HUDEP-2 (cell line): ENCODE data around the gene TMEM203.

Experiments used
- DNase-seq, 76 experiments: peaks; one replicate each; lab custom pipeline; 2025; ENCODE audit not compliant: unreplicated experiment in 76 of 76; lab: John Stamatoyannopoulos, UW

Gene TMEM203, protein sequence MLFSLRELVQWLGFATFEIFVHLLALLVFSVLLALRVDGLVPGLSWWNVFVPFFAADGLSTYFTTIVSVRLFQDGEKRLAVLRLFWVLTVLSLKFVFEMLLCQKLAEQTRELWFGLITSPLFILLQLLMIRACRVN

DNA sequence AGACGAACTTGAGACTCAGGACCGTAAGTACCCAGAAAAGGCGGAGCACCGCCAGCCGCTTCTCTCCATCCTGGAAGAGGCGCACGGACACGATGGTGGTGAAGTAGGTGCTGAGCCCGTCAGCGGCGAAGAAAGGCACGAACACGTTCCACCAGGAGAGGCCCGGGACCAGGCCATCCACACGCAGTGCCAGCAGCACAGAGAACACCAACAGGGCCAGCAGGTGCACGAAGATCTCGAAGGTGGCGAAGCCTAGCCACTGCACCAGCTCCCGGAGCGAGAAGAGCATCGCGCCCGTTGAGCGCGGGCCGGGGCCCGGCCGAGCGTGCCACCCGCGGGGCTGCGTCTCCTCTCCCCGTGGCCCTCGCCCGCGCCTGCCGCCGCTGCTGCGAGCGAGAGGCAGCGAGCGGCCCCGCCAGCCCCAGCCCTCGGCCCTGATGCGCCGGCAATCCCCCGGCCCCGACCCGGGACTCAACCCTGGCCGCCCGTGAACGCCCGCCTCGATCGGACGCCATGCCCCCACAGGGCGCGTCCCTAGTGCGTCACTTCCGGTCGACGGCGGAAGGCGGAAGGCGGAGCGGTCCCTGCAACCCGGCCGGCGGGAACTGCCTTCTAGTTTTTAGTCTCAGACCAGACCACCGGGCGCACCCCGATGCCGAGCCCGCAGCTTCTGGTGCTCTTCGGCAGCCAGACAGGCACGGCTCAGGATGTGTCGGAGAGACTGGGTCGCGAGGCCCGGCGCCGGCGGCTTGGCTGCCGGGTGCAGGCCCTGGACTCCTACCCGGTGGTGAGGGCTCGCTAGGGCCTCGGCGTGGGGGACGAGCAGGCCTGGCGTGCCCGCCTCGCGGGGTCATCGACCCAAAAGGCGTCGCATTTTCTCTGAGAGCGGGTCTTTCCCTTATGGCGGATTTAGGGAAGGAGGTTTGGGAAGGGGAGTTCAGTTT lies at the start of gene TMEM203, which contains the start of gene NDOR1:
Gene TMEM203, minus strand, starts transcription at position 523 of the 944 bp plus-strand sequence. Its CDS starts 234 bp downstream, at position 289.
Gene NDOR1, plus strand, starts transcription at position 575 of the 944 bp plus-strand sequence. Its CDS starts 78 bp downstream, at position 653.
- DNase-seq, result peak in 73 of 76 experiments; percentile 15 to 90 (median 71)

DNA sequence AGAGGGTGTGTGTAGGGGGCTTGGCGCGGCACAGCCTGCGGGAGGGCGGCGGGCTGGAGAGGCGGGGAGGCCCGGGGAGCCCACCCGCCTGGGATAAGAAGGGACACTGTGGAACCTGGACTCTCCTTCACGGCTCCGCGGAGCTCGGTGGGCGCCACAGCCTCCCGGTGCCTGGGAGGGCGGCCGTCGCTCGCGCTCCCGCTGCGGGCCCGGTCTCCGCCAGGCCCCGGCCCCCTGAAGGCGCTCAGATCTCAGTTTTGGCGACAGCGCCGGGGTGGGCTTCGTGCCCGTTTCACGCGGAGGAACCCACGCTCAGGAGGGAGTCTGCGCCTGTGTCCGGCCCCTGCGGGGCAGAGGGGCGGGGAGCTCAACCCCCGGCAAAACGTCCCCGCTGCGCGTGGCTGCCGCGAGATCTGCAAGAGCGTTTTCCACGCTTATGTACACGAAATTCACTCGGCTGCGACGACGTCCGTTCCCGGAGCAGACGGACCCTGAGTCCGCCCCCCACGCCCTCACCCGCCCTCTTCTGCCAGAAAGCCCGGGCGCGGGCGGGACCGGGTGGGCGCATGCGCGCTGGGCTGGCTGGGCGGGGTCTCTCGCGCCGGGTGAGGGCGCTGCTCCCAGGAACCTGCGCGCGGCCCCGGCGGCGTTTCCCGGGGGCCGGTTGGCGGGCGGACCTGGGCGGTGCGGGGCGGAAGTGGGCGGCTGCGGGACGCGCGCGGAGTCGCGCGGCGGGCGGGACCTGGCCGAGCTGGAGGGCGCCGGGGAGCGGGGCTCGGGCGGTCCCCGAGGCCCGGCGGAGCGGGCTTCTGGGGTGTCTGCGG lies 49.4 kb upstream of the TMEM203 start, which contains the start of gene NELFB:
Gene NELFB, plus strand, starts transcription at position 704 of the 824 bp plus-strand sequence.
- DNase-seq, result peak in 73 of 76 experiments; percentile 15 to 96 (median 88)

DNA sequence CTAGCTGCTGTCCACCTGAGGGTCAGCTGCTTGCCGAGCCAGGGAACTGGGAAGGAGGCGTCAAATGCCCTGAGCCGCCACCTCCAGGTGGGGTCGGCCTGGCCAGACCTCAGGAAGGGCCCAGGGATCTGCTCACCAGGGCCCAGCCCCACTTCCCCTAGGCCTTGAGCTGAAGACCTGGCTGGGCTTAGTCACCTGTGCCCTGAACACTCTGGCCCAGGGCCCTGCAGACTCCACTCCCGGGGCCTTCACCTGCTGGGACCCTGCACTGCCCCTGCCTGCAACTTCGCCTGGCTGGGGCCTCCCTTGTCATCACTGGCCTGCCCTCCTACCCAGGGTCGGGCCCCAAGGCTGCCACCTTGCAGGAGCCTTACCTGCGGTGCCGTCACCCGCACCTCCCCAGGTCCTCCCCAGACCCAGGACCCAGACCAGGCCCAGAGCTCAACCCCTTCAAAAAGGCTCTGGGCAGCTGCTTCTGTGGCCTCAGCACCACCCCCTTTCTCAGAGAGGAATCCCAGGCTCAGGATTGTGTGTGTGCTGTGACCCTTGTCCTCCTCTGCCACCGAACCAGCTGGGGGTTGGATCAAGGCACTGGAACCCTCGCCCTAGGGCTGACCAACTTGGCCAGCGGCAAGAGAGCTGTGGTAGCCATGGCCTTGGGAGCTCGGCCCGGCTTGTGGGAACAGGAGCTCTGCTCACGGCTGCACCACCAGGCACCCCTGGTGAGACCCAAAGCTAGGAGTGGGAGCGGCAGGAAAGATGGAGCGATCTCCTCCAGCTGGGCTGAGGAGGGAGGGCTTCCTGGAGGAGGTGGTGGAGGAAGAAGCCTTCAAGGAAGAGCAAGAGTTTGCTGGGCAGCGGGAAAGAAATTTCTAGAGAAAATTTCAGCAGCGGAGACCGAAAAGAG lies 48.5 kb upstream of the TMEM203 start:
- no peak for DNase-seq

DNA sequence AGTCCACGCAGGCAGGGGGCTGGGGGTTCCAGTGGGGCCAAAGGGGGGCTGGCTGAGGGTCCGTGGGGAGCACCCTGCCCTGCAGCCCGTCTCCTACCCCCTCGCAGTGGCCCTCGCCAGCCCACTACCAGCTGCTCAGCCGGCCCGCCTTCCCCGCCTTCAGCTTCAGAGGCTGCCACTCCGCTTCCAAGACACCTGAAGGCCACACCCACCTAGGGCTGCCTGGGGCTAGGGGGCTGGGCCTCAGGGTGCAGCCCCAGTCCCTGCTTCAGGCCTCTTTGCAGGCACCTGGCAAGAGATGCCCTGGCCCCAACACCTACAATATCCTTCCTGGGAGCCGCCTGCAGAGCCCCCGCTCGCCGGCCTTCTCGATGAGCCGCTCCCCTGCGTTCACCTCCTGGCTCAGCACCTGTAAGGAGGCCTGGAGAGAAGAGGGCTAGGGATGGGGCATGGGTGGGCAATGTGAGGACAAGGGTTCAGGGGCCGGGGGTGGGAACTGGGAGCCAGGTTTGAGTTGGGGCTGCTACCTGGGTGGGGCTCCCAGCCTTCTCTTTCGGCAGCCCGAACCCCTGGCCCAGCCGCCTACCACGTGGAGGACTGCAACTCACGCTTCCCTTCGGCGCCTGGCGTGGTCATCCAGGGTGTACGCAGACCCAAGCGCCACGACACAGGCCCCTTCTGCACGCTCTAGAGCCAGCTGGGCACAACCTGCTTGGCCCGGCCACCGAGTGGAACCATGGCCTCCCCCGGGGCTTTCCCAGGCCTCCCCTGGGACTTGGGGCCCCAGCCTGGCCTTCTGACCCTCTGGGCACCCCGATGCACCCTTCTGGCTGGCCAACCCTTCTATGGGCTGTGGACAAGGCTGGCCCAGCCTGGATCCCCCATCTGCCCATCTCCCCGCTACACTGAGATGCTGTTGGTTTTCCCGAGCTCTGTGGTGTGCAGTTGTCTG lies 47.4 kb upstream of the TMEM203 start:
- no peak for DNase-seq

DNA sequence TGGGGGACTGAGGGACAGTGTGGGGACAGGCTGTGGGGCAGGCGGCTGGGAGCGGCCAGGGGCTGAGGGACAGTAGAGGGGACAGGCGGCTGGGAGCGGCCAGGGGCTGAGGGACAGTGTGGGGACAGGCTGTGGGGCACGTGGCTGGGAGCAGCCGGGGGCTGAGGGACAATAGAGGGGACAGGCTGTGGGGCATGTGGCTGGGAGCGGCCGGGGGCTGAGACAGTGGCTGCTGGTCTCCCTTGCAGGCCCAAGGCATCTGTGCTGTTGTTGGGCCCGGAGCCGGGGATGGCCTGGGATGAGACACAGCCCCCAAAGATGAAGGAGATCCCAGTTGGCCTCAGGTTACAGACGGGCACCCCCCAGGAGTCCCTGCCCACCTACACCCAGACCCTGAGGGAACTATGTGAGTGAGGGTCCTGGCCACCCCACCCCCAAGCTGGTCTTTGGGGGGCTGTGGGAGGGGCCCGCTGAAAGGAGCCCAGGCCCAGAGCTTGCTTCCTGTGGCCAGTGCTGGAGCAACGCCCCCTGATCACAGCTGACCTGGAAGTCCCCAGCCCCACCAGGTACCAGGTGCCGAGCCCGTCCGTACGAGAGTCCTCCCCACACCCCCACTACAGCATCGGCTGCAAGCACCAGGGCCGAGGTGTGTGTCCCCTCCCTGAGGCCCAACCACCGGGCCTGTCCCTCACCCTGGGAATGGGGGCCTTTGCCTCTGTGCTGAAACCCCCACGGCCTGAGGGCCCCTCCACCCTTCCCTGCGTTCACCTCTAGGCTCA lies 46.2 kb upstream of the TMEM203 start:
- DNase-seq, result no peak

DNA sequence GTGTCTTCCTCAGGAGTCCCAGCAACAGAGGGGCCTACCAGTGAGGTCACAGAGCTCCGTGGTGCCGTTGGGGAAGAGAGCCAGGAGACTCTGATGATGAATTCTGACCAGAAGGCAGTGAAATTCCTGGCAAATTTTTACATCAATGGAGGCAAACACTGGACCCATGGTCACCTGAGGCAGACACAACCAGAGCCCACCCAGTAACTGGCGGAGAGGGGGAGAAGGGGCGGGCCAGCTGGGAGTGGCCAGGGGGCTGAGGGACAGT lies 45.7 kb upstream of the TMEM203 start, which contains the start of gene STPG3:
Gene STPG3, plus strand, starts transcription at position 93 of the 268 bp plus-strand sequence. Its CDS starts 1 bp downstream, at position 94.
- no peak for DNase-seq

DNA sequence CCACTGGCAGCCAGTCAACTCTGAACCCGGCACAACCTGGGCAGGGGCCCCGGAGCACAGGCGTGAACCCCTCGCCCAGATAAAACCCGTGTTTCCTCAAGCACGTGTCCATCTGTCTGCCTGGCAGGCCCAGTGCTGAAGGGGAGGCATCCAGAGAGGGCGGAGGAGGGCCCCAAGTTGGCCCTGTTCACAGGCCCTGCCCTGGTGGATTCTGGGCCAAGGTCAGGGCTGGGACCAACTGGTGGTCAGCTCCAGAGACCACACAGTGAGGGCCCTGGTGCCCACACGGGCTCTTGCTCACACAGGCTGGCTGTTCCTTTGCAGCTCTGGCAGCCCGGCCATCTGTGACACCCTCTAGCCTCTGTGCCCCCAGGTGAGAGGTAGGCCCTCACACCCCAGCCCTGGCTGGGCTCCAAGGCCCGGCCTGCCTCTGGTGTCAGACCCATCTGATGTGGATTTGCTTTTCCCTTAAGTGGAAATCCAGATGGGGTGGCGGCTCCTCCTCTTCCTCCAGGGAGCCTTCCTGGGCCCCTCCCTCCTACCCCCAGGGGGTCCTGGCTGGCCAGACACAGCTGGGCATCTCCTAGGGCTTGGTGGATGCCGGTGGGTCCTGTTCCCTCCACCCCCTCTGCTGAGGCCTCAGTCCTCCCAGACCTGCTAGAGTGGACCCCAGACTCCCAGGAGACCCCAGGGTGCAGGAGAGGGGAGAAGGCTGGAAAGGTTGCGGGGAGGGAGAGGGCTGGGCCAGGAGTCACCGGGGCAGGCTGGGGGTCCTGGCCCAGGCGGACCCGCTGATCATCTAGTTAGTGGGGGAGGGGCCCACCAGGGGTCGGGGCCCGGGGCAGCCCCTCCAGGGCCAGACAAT lies 45.1 kb upstream of the TMEM203 start:
- DNase-seq, result peak in 71 of 76 experiments; percentile 12 to 86 (median 64)

DNA sequence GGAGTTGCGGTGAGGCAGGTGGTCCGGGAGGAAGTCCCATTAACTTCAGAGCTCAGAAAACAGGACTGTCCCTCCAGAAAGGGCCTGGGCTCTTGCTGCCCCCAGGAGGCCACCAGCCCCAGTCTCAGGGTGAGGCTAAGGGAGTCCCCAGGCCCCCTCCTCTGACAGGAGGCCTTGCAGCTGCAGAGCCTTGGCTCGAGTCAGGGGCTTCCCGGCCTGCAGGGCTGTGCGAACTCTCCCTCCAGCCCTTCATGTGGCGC lies 42.4 kb upstream of the TMEM203 start:
- DNase-seq, result no peak

DNA sequence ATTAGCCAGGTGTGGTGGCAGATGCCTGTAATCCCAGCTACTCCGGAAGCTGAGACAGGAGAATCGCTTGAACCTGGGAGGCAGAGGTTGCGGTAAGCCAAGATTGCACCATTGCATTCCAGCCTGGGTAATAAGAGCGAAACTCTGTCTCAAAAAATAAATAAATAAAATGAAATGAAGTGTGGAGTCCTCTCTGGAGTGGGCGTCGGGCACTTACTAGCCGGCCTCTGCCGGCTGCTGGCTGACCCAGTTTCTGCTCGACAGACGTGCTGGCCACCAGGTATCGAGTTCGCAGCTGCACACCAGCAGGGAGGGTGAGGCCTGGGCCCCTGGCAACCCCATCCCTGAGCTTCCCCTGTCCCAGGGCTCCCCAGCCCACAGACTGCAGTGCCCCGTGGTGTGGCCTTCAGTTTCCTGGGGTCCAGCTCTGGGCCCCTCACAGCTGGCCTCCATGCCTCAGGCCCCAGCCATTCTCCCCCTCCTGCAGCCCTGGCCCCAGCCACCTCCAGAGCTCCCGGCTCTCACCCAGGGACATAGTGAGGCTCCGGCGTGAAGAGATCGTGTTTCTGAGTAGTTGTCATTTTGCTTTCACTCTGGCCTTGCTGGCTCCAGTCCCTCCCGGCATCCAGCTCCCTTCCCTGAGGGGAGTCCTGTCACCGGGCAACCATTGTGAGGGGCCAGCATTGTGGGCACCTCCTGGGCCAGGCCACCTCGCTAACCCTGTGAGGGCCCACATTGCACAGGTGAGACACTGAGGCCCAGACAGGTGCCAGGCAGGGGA lies 41.9 kb upstream of the TMEM203 start:
- DNase-seq, result no peak

DNA sequence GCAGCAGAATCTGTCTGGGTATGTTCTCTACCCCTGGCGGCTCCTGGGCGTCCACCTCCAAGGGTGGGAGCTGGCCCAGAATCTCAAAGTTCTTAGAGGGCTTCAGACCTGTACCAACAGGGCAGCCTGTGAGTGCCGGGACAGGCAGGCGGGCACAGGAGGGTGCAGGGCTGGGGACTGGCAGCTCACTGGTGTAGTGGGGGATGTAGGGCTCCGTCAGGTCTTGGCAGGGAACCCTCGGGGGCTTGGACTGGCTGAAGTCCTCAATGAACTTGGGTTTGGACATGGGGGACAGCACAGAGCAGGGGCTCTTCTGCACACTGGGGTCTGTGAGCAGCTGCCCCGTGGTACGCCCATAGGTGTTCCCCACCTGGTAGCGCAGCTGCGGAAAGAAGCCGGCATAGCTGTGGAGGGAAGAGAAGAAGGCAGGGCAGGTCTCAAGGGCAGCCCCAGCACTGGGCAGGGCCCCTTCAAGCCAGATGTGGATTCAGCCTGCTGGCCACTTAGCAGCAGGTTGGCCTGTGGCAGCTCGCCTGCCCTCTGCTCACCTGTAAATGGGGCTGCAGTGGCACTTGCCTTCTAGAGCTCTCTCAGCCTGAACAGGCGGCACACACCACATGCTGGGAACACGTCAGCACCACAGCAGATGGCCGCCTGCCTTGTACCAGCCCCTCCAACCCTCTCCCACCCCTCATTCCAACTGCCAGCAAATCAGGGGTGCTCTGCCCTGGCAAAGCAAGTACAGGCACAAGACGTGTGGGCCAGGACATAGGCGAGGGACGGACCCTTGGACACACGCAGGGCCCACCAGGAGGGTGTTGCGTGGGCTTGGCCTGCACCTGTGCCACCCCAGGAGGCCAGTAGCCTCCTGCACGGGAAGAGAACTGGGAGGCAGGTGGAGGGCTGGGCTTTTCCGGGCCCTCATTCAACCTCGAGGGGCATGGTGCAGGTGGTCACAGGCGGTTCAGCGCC lies 40.3 kb upstream of the TMEM203 start:
- DNase-seq, result no peak

DNA sequence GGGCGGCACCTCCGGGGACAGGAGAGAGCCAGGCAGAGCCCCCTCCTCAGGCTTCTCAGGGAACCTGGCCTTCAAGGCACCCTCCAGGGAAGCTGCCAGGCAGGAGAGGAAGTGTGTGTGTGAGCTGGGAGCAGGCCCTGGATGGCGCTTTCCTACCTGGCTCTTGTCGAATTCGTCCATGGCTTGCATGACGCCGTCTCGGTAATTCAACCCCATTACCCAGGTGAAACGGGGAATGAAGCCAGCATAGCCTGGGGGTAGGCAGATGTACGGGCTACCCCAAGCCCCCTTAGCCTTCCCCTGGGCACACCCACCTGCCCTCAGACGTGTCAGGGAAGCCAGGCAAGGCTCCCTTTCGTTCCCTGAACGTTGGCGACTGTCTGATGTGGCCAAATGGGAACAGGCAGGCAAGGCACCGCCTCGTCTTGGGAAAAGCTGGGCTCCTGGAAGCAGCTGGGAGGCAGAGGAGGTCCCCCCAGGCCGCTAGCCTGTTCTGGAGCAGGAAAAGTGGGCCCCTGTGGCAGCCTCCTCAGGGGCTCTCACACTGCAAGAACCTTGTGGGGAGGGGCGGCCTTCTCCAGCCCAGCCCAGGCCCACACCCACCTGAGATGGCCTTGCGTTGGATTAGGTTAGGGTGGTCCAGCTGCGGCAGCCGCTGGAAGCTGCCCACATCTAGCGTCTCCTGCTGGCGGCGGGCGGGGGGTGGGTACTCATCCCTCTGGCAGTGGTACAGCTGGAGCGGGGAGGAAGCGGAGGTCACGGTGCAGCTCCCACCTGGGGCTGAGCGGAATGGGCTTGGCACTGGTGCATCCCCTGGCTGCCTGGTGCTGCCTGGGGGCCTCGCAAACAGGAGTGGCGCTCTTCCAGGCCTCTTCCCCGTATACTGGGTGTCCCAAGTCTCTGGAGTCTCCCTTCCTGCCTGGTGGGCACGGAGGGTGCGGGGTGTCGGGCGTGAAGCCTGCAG lies 39.3 kb upstream of the TMEM203 start:
- DNase-seq, result peak in 2 of 76 experiments; percentile 29 to 36

DNA sequence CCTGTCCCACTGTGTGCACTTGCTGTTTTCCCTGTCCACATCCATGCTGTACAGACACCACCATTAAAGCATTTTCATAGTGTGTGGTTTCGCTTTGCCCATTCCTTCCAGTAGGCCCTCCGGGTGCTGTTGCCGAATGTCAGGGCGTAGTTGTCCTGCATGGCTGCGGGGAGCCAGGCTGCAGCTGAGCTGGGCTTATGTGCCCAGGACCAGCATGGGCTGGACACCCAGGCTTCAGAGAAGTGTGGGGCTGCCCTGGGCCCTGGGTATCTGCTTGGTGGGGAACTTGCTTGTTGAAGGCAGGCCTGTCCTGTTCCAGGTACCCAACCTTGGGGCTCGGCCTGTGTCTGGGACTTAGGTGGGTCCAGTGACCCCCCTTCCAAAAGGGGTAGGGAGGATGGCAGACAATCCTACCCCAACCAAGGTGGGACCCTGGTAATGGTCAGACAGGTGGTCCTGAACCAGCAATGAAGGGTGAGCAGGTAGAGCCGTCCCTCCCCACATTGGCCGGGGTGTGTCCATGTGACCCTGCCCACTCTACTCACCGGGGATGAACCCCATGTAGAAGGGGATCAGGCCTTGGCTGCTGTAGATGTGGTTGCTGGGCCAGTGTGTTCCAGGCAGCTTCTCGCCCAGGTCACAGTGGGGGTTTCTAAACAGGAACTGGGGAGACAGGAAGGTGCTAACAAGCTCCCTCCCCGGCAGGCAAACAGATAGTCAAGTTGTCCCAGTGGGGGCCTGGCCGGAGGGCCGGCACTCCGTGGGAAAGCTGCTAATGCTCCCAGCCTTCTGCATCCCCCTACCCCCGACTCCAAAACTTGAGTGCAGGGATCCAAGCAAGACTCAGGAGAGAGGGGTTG lies 38.4 kb upstream of the TMEM203 start:
- peak in 24 of 76 experiments; percentile 8 to 62 (median 33) for DNase-seq

DNA sequence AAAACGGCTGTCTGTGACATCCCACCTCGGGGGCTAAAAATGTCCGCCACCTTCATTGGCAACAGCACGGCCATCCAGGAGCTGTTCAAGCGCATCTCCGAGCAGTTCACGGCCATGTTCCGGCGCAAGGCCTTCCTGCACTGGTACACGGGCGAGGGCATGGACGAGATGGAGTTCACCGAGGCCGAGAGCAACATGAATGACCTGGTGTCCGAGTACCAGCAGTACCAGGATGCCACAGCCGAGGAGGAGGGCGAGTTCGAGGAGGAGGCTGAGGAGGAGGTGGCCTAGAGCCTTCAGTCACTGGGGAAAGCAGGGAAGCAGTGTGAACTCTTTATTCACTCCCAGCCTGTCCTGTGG lies 37.8 kb upstream of the TMEM203 start:
- DNase-seq, result peak in 1 of 76 experiments; percentile 18
